ENCODE data around the gene FRAS1. TPM values are rescaled to one million over a fixed set of nuclear protein-coding genes. Genes with fewer than 3 reads are reported as not detected.

The FRAS1 gene
- total RNA-seq, 1 experiment from 2014 or later = 82.0 TPM

DNA sequence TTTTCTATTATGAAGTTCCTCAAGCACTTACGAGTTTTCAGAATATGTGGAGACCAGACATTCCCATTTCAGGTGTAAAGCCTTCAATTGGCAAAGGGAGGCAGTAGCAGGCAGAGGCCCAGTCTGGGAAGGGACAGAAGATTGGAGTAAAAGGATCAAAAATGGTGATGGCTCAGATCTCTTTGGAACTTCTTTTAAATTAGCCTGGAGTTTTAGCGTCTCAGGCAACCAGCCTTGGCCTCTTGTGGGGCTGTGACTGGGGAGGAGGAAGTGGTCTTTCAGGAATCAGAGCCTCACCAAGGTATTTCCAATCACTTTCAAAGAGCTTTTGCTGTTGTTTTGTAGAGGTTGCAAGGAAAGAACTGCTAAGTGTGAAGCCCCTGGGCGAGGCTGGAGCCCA is 239.1 kb downstream of the FRAS1 start (continued):
- TF ChIP-seq ARID4B (CRISPR knock-in tag; IDR thresholded peaks at IDR 0.05; ENCODE audit: borderline replicate concordance) (no peak), AFF4 (CRISPR knock-in tag; IDR thresholded peaks at IDR 0.05; ENCODE audit: borderline replicate concordance) (no peak), ETV6 (CRISPR knock-in tag; IDR thresholded peaks at IDR 0.05) (no peak), FOXP1 (CRISPR knock-in tag; IDR thresholded peaks at IDR 0.05; ENCODE audit: borderline replicate concordance) (no peak), GABPB1 (CRISPR knock-in tag; IDR thresholded peaks at IDR 0.05) (no peak), FOXK1 (CRISPR knock-in tag; IDR thresholded peaks at IDR 0.05) (no peak)
- TF ChIP-seq, protein P1, sequence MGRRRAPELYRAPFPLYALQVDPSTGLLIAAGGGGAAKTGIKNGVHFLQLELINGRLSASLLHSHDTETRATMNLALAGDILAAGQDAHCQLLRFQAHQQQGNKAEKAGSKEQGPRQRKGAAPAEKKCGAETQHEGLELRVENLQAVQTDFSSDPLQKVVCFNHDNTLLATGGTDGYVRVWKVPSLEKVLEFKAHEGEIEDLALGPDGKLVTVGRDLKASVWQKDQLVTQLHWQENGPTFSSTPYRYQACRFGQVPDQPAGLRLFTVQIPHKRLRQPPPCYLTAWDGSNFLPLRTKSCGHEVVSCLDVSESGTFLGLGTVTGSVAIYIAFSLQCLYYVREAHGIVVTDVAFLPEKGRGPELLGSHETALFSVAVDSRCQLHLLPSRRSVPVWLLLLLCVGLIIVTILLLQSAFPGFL (CRISPR knock-in tag; IDR thresholded peaks at IDR 0.05; ENCODE audit: borderline replicate concordance) = no peak

GRCh38 chr4:78297116-78297800 is 240.1 kb downstream of the FRAS1 start:
- Mint-ChIP-seq H3K4me1 (peaks cover 15% of the 10 kb centered on the region), H3K9me3 (peaks cover 17% of the 10 kb centered on the region), H3K36me3 (peaks cover 34% of the 10 kb centered on the region), H3K4me3 (no peak overlapping the region), H3K27me3 (ENCODE audit: low read depth) (no peaks in the 10 kb centered on the region), H3K27ac (no peak overlapping the region)
- no peak for ATAC-seq
- DNase-seq (ENCODE audit: low spot score) = no peak
- POLR2A ChIA-PET = no interaction called here
- TF ChIP-seq ERG (CRISPR knock-in tag; IDR thresholded peaks at IDR 0.05) (no peak), ELF4 (CRISPR knock-in tag; IDR thresholded peaks at IDR 0.05; ENCODE audit: low read depth) (no peak), ZNF138 (CRISPR knock-in tag; conservative IDR thresholded peaks at IDR 0.05) (no peak), FOXP1 (CRISPR knock-in tag; IDR thresholded peaks at IDR 0.05; ENCODE audit: borderline replicate concordance) (no peak), FOXJ3 (CRISPR knock-in tag; IDR thresholded peaks at IDR 0.05; ENCODE audit: borderline replicate concordance) (no peak), AR (CRISPR knock-in tag; IDR thresholded peaks at IDR 0.05) (no peak), USF2 (CRISPR knock-in tag; IDR thresholded peaks at IDR 0.05) (no peak)
- TF ChIP-seq, protein P2, sequence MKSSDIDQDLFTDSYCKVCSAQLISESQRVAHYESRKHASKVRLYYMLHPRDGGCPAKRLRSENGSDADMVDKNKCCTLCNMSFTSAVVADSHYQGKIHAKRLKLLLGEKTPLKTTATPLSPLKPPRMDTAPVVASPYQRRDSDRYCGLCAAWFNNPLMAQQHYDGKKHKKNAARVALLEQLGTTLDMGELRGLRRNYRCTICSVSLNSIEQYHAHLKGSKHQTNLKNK (CRISPR knock-in tag; IDR thresholded peaks at IDR 0.05) = no peak
- TF ChIP-seq, protein P3, sequence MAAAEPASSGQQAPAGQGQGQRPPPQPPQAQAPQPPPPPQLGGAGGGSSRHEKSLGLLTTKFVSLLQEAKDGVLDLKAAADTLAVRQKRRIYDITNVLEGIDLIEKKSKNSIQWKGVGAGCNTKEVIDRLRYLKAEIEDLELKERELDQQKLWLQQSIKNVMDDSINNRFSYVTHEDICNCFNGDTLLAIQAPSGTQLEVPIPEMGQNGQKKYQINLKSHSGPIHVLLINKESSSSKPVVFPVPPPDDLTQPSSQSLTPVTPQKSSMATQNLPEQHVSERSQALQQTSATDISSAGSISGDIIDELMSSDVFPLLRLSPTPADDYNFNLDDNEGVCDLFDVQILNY (CRISPR knock-in tag; IDR thresholded peaks at IDR 0.05) = no peak
- TF ChIP-seq, protein P4, sequence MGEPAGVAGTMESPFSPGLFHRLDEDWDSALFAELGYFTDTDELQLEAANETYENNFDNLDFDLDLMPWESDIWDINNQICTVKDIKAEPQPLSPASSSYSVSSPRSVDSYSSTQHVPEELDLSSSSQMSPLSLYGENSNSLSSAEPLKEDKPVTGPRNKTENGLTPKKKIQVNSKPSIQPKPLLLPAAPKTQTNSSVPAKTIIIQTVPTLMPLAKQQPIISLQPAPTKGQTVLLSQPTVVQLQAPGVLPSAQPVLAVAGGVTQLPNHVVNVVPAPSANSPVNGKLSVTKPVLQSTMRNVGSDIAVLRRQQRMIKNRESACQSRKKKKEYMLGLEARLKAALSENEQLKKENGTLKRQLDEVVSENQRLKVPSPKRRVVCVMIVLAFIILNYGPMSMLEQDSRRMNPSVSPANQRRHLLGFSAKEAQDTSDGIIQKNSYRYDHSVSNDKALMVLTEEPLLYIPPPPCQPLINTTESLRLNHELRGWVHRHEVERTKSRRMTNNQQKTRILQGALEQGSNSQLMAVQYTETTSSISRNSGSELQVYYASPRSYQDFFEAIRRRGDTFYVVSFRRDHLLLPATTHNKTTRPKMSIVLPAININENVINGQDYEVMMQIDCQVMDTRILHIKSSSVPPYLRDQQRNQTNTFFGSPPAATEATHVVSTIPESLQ (CRISPR knock-in tag; IDR thresholded peaks at IDR 0.05) = no peak
- CTCF ChIA-PET = interaction anchor here (0.8 to 1.4 kb wide), 2 partner anchors 10 to 303 kb away, joined by 3 to 8 read pairs; no protein-coding TSS in a partner anchor

All from WTC11 (cell line).